SIG-M5 (cell line): ENCODE measurements around the gene DNASE2.

Source experiments
- DNase-seq: peaks from one replicate; lab custom pipeline; 2025; lab: John Stamatoyannopoulos, UW

Gene DNASE2

DNA sequence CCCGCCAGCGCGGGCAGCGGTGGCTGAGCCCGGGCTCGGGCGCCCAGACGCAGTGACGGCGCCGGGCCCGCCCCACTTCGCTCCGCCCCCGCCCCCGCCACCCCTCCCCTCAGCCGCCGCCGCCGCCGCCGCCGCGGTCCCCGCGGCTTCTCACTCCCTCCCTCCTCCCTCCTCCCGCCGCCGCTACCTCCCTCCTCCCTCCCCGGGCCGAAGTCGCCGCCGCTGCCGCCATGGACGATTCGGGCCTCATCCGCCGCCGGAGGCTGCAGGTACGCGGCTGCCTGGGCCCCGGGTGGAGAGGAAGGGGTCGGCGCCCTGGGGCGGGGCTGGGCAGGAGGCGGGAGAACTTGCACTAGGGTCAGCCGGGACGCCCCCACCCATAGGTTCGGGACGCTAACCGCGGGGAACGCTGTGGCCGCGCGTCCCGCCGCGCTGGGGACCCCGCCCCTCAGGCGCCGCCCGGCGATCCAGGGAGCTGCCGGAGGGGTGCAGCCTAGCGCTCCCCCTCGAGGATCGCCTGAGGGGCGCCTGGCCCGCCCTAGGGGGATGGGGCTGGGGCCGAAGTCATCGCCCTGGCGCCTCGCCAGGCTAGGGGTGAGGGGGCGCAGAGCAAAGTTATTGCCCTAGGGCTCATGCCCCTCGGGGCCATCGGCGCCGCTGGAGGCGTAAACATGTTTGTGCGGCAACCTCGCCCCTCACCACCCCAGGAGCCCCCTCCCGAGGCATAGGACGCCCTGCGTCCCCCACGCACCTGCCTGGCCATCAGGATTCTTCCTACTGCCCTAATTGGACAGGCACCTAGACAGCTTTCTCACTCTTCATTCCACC is 47.3 kb downstream of the DNASE2 start:
- DNase-seq: no peak

DNA sequence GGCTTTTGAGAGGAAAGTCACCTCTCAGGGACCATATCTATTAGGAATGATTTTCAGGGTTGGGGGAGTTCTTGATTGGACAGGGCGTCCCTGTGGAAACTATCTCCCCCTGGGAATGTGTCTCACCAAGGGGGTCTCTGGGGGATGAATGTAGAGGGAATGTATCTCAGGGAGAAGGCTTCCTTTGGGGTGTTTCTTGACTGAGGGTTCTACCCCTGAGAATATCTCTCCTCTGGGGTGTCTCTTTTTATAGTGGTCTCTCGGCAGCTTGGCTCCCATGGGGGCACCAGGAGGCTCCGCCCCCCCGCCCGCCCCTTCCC is 47.9 kb downstream of the DNASE2 start:
- no peak for DNase-seq

DNA sequence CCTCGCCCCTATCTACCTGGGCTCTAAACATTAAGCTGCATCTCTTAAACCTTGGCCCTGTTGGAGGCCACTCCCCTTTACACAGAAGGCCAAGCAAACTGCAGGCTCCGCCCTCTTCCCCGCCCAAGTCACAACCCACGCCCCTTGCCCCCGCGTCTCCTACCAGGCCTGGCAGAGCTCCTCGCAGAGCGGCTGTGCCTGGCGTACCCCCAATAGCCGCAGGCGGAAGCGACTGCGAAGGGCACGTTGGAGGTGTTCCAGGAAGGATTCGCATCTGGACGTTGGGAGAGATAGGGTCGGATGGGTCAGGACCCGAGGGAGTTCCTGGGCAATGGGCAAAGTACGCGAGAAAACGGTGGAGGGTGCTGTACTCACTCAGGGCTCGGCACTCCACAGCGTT is 52.8 kb downstream of the DNASE2 start:
- no peak for DNase-seq

DNA sequence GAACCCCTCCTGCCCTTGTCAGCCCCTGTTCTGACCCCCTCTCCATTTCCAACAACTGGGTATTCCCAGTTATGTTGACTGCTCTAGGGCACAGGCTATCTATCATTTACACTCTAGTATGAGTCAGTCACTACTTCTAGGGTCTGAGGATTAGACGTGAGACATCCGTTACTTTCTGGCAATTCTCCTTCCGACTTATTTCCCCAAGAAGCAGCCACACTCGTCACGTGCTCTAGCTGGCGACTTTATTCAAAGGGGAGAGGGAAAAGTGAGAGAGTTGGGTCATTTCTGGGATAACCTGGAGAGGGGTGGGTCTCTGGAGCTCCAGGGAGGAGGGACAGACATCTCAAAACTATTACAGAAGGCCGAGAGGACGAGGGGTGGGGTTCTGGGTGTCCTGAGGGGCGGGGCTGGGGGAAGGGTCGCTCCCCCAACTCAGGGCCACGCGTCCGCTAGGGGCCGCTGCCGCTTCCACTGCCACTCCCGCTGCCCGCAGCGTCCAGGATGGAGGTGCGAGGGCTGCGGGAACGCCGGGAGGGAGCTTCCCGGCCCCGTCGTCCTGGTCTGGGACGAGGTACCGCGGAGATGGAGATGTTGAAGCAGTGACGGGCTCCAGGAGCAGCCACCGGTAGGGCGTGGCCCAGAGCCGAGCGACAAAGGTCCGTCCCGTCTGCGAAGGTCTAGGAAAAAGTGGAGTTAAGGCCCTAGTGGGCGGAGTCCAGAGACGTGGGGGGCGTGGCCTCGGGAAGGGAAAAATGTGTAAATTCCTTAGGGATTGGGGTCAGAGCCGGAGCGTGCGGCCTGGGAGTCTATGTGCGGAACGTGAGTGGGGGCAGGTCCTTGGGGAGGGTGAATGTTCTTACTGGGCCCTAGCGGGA is 55.8 kb downstream of the DNASE2 start:
- DNase-seq: no peak
